Renal cortical epithelial cell (primary cell): Measurements from ENCODE around the gene ZNF417. TPM values are rescaled to one million over a fixed set of nuclear protein-coding genes. Genes with fewer than 3 reads are reported as not detected.
A peak's percentile ranks its signal among the peaks of the same experiment; 100 is the strongest.

Experiments used
- DNase-seq: peaks from one replicate; pipeline ENCODE4 v3.0.0-alpha.2; 2011; ENCODE audit warnings: low read depth
- total RNA-seq: library from RNA; depleted of rRNA; stranded (reverse); fragments of >200 nt; gene quantifications from 2 replicates; pipeline ENCODE4 v1.2.3, GENCODE V29; 2014

Gene ZNF417
- total RNA-seq = 8.3 and 28.5 TPM in 2 replicates

DNA sequence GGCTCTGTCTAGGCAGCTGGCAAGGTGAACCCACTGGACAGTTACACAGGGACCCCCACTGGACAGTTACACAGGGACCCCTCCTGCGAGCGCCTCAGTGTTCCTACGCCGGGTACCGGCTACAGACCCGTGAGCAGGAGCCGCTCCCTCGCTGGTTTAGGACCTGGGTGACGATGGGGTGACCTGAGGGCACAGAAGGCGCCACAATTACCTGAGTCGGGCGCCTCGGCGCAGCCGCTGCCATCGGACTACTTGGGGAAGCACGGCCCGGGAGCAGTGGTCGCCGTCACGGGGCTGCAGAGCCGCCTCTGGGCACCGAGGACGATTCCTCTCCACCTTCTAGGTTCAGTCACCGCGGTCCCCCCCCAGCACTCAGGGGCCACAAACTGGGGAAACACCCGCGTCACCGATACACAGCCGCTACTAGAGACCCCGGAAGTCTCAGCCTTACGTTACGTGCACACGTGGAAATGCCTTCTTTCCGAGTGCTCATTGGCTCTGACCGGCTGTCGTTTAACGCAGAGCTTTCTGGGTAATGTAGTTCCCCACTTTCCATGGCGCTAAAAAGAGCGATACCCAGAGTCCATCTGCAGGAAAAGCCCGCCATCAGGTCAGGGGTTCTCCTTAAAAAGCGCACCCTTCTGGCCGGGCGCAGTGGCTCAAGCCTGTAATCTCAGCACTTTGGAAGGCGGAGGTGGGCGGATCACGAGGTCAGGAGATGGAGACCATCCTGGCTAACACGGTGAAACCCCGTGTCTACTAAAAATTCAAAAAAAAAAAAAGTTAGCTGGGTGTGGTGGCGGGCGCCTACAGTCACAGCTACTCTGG is at the start of gene ZNF417:
ZNF417 (minus strand) TSS at position 425 of the 828 bp plus-strand sequence; CDS start at position 244, 181 bp downstream.
- DNase-seq = peak; percentile 95

GRCh38 chr19:57964761-57965160 is 48.4 kb upstream of the ZNF417 start:
- DNase-seq = no peak

DNA sequence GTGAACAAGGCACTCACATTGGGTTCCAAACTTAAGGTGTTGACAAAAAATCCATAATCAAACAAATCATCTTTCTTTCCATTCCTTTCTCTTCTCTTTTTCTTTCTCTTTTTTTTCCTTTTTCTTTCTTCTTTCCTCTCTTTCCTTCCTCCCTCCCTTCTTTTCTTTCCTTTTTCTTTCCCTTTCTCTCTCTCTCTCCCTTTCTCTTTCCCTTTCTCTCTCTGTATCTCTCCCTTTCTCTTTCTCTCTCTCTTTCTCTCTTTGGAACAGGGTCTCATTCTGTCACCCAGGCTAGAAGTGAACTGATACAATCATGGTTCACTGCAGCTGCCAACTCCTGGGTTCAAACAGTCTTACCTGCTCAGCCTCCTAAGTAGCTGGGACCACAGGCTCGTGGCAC is 45.4 kb upstream of the ZNF417 start:
- no peak for DNase-seq

DNA sequence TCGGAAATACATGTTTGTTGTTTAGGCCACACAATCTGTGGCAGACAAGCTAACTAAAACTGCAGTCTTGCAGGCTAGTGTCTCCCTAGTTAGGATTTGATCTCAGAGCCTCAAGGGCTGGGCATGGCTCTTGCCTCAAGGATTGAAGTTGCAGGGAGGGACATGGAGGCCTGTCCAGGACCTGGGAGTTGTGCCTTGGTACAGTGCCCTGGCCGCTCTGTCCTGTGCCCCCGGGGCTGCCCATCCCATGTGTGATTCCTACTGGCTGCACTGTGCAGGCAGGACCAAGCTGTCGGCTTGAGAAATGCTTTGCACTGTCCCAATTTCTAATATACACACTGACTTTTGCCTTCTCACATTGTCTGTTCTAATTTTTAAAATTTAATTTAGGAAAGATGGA is 38.6 kb upstream of the ZNF417 start:
- no peak for DNase-seq

- no peak for DNase-seq
Observed at GRCh38 chr19:57949702-57950101, 33.3 kb upstream of the ZNF417 start.

GRCh38 chr19:57949296-57949695 is 32.9 kb upstream of the ZNF417 start:
- no peak for DNase-seq

- peak; percentile 85 for DNase-seq
Observed at GRCh38 chr19:57947419-57948134, 31.2 kb upstream of the ZNF417 start, which contains the start of gene ZNF256. Gene ZNF256, minus strand, starts transcription at chr19:57947706. Its CDS starts 232 bp downstream, at chr19:57947474.

GRCh38 chr19:57947088-57947418 is 30.7 kb upstream of the ZNF417 start:
- DNase-seq = no peak

DNA sequence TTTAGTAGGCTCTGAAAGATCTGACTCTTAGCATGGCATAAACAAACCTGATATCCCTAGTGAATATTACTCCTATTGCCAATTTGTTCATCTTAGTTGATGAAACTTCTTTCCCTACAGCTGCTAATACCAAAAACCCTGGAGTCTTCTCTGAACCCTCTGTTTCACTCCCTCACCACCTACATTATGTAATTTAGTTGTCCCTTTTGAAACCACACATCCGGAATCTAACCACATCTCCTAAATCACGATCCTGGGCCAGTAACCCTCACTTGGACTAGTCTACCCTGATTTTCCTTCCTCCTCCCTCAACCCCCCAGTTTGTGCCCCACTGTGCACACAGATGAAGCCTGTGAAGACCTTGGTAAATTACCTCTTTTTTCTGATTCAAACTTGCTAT is 29.9 kb upstream of the ZNF417 start:
- DNase-seq = no peak

DNA sequence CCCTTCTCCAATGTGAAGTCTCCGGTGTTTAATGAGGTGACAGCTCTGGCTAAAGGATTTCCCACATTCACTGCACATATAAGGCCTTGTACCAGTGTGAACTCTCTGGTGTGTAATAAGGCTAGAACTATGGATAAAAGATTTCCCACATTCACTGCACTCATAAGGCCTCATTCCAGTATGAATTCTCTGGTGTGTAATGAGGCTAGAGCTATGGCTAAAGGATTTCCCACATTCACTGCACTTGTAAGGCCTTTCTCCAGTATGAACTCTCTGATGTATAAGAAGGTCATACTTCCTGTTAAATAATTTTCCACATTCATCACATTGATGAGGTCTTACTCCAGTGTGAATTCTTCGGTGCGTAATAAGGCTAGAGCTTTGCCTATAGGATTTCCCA is 25.2 kb upstream of the ZNF417 start:
- no peak for DNase-seq

GRCh38 chr19:57935731-57936130 is 19.3 kb upstream of the ZNF417 start:
- DNase-seq = no peak

GRCh38 chr19:57934820-57935665 is 18.7 kb upstream of the ZNF417 start, which contains the start of gene ZNF418:
Gene ZNF418, minus strand, starts transcription at chr19:57935402. Its CDS starts 1,580 bp downstream, at chr19:57933822.
- peak; percentile 86 for DNase-seq

DNA sequence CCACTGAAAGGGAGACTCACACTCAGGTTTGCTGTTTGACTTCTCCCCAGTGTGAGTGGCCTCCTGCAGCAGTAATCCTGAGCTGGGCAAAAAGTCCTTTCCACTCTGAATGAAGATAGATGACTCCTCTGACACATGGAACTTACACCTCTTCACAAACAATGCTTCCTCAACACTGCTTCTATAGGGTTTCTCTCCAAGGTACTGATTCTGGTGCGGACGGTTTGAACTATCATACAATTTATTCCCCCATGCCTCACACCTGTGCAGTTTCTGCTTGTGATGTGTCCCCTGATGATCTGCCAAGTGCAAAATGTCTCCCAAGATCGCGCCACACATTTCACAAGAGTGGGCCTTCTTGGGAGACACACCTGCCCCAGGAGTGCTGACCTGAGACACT is 11.2 kb upstream of the ZNF417 start:
- DNase-seq = no peak

- DNase-seq = no peak
Observed at GRCh38 chr19:57914531-57914930, 1.9 kb downstream of the ZNF417 start.

- no peak for DNase-seq
Observed at GRCh38 chr19:57907394-57907793, 9.0 kb downstream of the ZNF417 start.

- DNase-seq = no peak
Observed at GRCh38 chr19:57905258-57905657, 11.1 kb downstream of the ZNF417 start.

DNA sequence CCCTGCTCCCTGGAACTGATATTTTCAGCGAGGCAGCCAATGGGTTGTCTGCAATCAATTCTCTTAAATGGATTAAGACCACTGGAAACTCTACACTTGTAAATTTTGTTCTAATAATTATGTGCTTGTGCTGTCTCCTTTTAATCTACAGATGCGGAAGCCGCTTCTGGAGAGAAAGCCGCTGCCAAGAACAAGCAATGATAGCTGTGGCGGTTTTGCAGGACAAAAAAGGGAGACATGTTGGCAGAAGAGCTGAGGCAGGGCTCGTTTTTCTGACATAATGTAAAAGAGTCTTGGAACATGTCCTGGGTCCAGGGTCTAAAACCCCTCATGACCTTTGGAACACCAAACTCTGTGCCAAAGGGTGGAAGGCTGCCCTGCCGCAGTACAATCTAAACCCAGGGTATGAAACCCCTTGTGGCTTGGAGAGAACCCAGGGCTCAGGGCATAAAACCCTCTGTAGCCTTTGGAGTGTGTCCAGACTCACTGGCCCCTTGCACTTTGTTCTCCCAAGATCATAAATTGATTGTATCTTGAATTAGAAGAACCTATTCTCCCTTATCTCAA is 12.7 kb downstream of the ZNF417 start:
- DNase-seq = no peak

DNA sequence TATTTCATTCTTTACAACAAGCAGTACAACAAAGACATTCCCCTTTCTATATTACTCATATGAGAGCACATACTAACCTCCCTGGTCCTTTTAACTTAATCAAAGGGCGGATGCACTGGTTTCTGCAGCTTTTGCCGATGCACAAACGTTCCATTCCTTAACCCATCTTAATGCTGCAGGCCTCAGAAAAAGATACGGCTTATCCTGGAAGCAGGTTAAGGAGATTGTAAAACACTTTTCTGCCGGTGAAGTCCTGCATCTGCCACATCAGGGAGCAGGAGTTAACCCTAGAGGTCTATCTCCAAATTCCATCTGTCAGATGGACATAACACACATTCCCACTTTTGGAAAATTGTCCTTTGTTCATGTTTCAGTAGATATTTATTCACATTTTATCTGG is 16.1 kb downstream of the ZNF417 start:
- DNase-seq = no peak

DNA sequence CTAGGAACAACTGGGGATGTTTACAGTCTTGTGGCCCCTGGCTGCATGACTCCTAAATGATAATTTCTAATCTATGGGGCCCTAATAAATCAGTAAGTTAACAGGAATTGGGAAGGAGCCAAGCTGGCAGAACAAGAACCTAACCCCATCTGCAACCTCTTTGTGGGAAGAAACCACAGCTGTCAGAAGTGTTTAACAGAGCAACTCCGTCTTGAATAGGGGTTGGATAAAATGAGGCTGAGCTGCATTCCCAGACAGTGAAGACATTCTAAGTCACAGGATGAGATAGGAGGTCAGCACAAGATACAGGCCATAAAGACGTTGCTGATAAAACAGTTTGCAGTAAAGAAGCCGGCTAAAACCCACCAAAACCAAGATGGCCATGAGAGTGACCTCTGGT is 25.7 kb downstream of the ZNF417 start:
- peak; percentile 26 for DNase-seq

DNA sequence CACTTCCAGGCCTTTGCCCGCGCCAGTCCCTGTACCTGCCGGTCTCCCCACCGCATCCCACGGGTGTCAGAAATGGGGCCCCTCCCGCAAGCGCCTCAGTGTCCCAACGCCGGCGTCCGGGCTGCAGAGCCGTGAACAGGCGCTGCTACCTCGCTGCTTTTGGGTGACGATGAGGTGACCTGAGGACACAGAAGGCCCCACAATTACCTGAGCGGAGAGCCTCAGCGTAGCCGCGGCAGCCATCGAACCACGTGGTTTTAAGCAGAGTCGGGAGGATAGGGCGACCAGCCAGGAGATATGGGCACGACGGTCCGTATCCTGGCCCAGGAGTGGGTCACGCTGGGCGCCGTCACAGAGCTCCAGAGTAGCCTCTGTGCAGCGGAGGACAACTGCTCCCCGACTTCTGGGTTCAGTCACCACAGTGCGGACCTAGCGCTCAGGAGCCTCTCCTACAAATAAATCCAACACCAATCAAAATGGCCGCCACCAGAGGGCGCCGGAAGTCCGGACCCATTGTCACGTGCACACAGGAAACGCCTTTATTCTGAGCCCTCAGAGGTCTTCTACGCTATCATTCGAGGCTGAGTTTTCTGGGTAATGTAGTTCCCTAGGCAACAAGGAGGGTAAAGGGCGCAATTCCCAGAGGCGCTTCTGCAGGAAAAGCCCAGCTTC is 27.7 kb downstream of the ZNF417 start, which contains the start of gene ZNF814:
ZNF814 (minus strand) TSS at position 478 of the 672 bp plus-strand sequence; CDS start at position 243, 235 bp downstream.
- DNase-seq = peak; percentile 76

GRCh38 chr19:57888107-57888559 is 28.3 kb downstream of the ZNF417 start:
- DNase-seq = peak; percentile 19
